NT2/D1 (cell line): ENCODE results near the gene TBX1.

Experiments used
- SUZ12 ChIP-seq: IDR thresholded peaks from 2 replicates; pipeline ENCODE4 v1.6.1; 2011; ENCODE audit not compliant: insufficient read length, insufficient read depth; ENCODE audit errors: extremely low read depth
- YY1 ChIP-seq: IDR thresholded peaks from 2 replicates; pipeline ENCODE4 v1.6.1; 2011; ENCODE audit not compliant: insufficient read length, insufficient read depth
- ZNF274 ChIP-seq: IDR thresholded peaks from 2 replicates; pipeline ENCODE4 v1.6.1; 2011; ENCODE audit warnings: mild to moderate bottlenecking, low read depth, low read length

- no peak for TF ChIP-seq YY1
- no peak for TF ChIP-seq ZNF274
- no peak for TF ChIP-seq SUZ12
Measured at GRCh38 chr22:19730198-19730597, 30.4 kb upstream of the TBX1 start.
